Measurements from ENCODE around the gene PGAP6.
"Not testable (repeated sequence)": the region's sequence is repeated elsewhere in the genome, so short reads cannot be mapped to it uniquely, and the experiment has no call there.

The PGAP6 gene

GRCh38 chr16:367333-367903 is 14.4 kb downstream of the PGAP6 start:
- no peak for DNase-seq (ENCODE audit: low spot score)

GRCh38 chr16:366476-366875 is 15.3 kb downstream of the PGAP6 start:
- no peak for DNase-seq (ENCODE audit: low spot score)

- no peak for DNase-seq (ENCODE audit: low spot score)
These were observed 16.9 kb downstream of the PGAP6 start for GRCh38 chr16:364595-365491.

- DNase-seq (ENCODE audit: low spot score), result no peak
These were observed 17.9 kb downstream of the PGAP6 start for GRCh38 chr16:363766-364490.

- no peak for DNase-seq (ENCODE audit: low spot score)
These were observed 18.5 kb downstream of the PGAP6 start for GRCh38 chr16:363110-363765.

- DNase-seq (ENCODE audit: low spot score), result not testable (repeated sequence)
These were observed 19.1 kb downstream of the PGAP6 start for GRCh38 chr16:362702-362999.

GRCh38 chr16:361872-362701 is 19.7 kb downstream of the PGAP6 start:
- DNase-seq (ENCODE audit: low spot score), result no peak

GRCh38 chr16:361341-361871 is 20.4 kb downstream of the PGAP6 start:
- no peak for DNase-seq (ENCODE audit: low spot score)

- no peak for DNase-seq (ENCODE audit: low spot score)
These were observed 21.0 kb downstream of the PGAP6 start for GRCh38 chr16:360698-361336.

- no peak for DNase-seq (ENCODE audit: low spot score)
These were observed 21.7 kb downstream of the PGAP6 start for GRCh38 chr16:359871-360697.

- DNase-seq (ENCODE audit: low spot score), result no peak
These were observed 22.6 kb downstream of the PGAP6 start for GRCh38 chr16:359067-359763.

- no peak for DNase-seq (ENCODE audit: low spot score)
These were observed 25.0 kb downstream of the PGAP6 start for GRCh38 chr16:356741-357140.

GRCh38 chr16:354971-355461 is 26.8 kb downstream of the PGAP6 start:
- no peak for DNase-seq (ENCODE audit: low spot score)

- DNase-seq (ENCODE audit: low spot score), result no peak
These were observed 27.4 kb downstream of the PGAP6 start for GRCh38 chr16:354291-354881.

GRCh38 chr16:353404-354290 is 28.1 kb downstream of the PGAP6 start:
- DNase-seq (ENCODE audit: low spot score), result no peak

- DNase-seq (ENCODE audit: low spot score), result peak; percentile 90
These were observed 29.0 kb downstream of the PGAP6 start, which contains the start of gene AXIN1 for GRCh38 chr16:352547-353403. AXIN1 (minus strand) TSS chr16:352723; CDS start chr16:347025, 5,698 bp downstream.
